HCT116 (cell line): ENCODE data around the gene RHOU. TPM values are rescaled to one million over a fixed set of nuclear protein-coding genes. Genes with fewer than 3 reads are reported as not detected.

ENCODE experiments used
- ATAC-seq: fragments of 200-7000 bp; cut with Tn5 transposase; 2 replicates; pipeline ENCODE4 v1.9.1; 2020; ENCODE audit warnings: mild to moderate bottlenecking, moderate library complexity
- BruUV-seq: library from RNA; stranded (reverse); fragments of 400-500 nt; replicated peaks from 2 replicates; lab custom pipeline; 2021; lab: Mats Ljungman, UMichigan
- CTCF ChIA-PET: fragments of 300-600 bp; sonication (Branson Sonifier 250); formaldehyde crosslinking; loops from one replicate; lab custom pipeline; 2021; ENCODE audit warnings: antibody characterized with exemption; lab: Charles Lee
- POLR2A ChIA-PET: fragments of 300-600, 350-600 bp; sonication (Branson Sonifier 250); formaldehyde crosslinking; loops from one replicate; lab custom pipeline; 2021; ENCODE audit warnings: antibody characterized with exemption; lab: Charles Lee
- RAD21 ChIA-PET, 2 experiments: fragments of 300-600 bp; sonication (Branson Sonifier 250); formaldehyde crosslinking; loops; one replicate each; lab custom pipeline; 2023; ENCODE audit warnings: low total read pairs in 2 of 2; ENCODE audit not compliant: uncharacterized antibody in 2 of 2, unreplicated experiment in 2 of 2, low non-redundant PET in 1 of 2; lab: Charles Lee
- DNase-seq: peaks from one replicate; pipeline ENCODE4 v3.0.0-alpha.2; 2010; ENCODE audit warnings: low read depth, low spot score
- H2AFZ ChIP-seq: fragments of 200-600 bp; shearing (Covaris generic), sonication (generic); 2 replicates; pipeline ENCODE4 v1.6.1; 2017; ENCODE audit warnings: low read depth, mixed run types, mixed read lengths, antibody characterized with exemption, low read length; ENCODE audit not compliant: poor library complexity, severe bottlenecking
- H3K27ac ChIP-seq: 2 replicates; pipeline ENCODE4 v1.5.1; 2012; ENCODE audit warnings: low read depth, low read length
- H3K27me3 ChIP-seq: fragments of 200-600 bp; sonication (generic); 2 replicates; pipeline ENCODE4 v1.6.1; 2016; ENCODE audit warnings: mixed run types, low read length, mixed read lengths; ENCODE audit not compliant: insufficient read depth
- H3K36me3 ChIP-seq, 2 experiments: fragments of 200-500 bp in 1 of 2; fragments of 200-600 bp in 1 of 2; sonication (Bioruptor generic) in 1 of 2; sonication (generic) in 1 of 2; 2 replicates each; pipeline versions ENCODE4 v1.5.1 to v1.6.1; 2014 to 2016; ENCODE audit warnings: low read length in 2 of 2, inconsistent platforms in 1 of 2, mixed read lengths in 1 of 2, mixed run types in 1 of 2; ENCODE audit not compliant: insufficient read depth in 2 of 2, control insufficient read depth in 1 of 2
- H3K4me1 ChIP-seq, 2 experiments: fragments of 200-600 bp in 1 of 2; sonication (generic) in 1 of 2; 2 replicates each; pipeline versions ENCODE4 v1.5.1 to v1.6.1; 2012 to 2017; ENCODE audit warnings: low read length in 2 of 2, inconsistent platforms in 1 of 2, mild to moderate bottlenecking in 1 of 2, mixed read lengths in 1 of 2, mixed run types in 1 of 2, moderate library complexity in 1 of 2; ENCODE audit not compliant: insufficient read depth in 2 of 2, control insufficient read depth in 1 of 2
- H3K4me2 ChIP-seq: fragments of 200-600 bp; sonication (generic); 2 replicates; pipeline ENCODE4 v1.6.1; 2017; ENCODE audit warnings: mixed run types, low read length, mixed read lengths
- H3K4me3 ChIP-seq, 2 experiments: fragments of 200-600 bp in 1 of 2; sonication (generic) in 1 of 2; replicated peaks in 1 of 2; 2 replicates each; pipeline ENCODE4 v1.5.1; 2011 to 2016; ENCODE audit warnings: low read length in 2 of 2, control low read depth in 1 of 2, low read depth in 1 of 2, mild to moderate bottlenecking in 1 of 2, mixed read lengths in 1 of 2, mixed run types in 1 of 2
- H3K79me2 ChIP-seq: fragments of 200-600 bp; sonication (generic); 2 replicates; pipeline ENCODE4 v1.6.1; 2017; ENCODE audit warnings: mild to moderate bottlenecking, mixed run types, low read length, moderate library complexity, mixed read lengths; ENCODE audit not compliant: insufficient read depth
- H3K9ac ChIP-seq: fragments of 200-600 bp; sonication (generic); 2 replicates; pipeline ENCODE4 v1.6.1; 2016; ENCODE audit warnings: low read length, mixed read lengths
- H3K9me2 ChIP-seq: fragments of 200-600 bp; sonication (generic), shearing (Covaris generic); 2 replicates; pipeline ENCODE4 v1.6.1; 2017; ENCODE audit warnings: mixed run types, mild to moderate bottlenecking, moderate library complexity; ENCODE audit not compliant: insufficient read depth
- H3K9me3 ChIP-seq, 2 experiments: fragments of 200-500 bp in 1 of 2; fragments of 200-600 bp in 1 of 2; sonication (Bioruptor generic) in 1 of 2; sonication (generic) in 1 of 2; 2 replicates each; pipeline ENCODE4 v1.6.1; 2014 to 2017; ENCODE audit warnings: low read length in 2 of 2, mixed read lengths in 2 of 2, inconsistent platforms in 1 of 2, low read depth in 1 of 2, mild to moderate bottlenecking in 1 of 2, mixed run types in 1 of 2, moderate library complexity in 1 of 2; ENCODE audit not compliant: control insufficient read depth in 1 of 2, insufficient read depth in 1 of 2
- H4K20me1 ChIP-seq: fragments of 200-600 bp; sonication (generic), shearing (Covaris generic); 2 replicates; pipeline ENCODE4 v1.6.1; 2017; ENCODE audit warnings: mixed run types, mild to moderate bottlenecking, moderate library complexity; ENCODE audit not compliant: insufficient read depth
- CBX3 ChIP-seq: IDR thresholded peaks from 2 replicates; pipeline ENCODE4 v1.6.1; 2012; ENCODE audit warnings: low read depth
- EGR1 ChIP-seq: IDR thresholded peaks from 2 replicates; pipeline ENCODE4 v1.6.1; 2012; ENCODE audit warnings: low read depth
- POLR2AphosphoS5 ChIP-seq: IDR thresholded peaks from 2 replicates; pipeline ENCODE4 v1.6.1; 2011; ENCODE audit warnings: mild to moderate bottlenecking, low read depth, low read length, moderate library complexity
- RAD21 ChIP-seq: IDR thresholded peaks from 2 replicates; pipeline ENCODE4 v1.6.1; 2012; ENCODE audit warnings: low read depth, mild to moderate bottlenecking
- SRF ChIP-seq: IDR thresholded peaks from 2 replicates; pipeline ENCODE4 v1.6.1; 2012; ENCODE audit warnings: low read depth
- TCF7L2 ChIP-seq: IDR thresholded peaks from 2 replicates; pipeline ENCODE4 v1.7.0; 2011; ENCODE audit warnings: borderline replicate concordance, inconsistent platforms; ENCODE audit not compliant: insufficient read depth, insufficient read length; ENCODE audit errors: extremely low read depth
- ZFX ChIP-seq: fragments of 450-650 bp; IDR thresholded peaks from 2 replicates; pipeline ENCODE4 v1.6.1; 2017
- ZNF274 ChIP-seq: fragments of 200-500 bp; sonication (Bioruptor generic); IDR thresholded peaks from 2 replicates; pipeline ENCODE4 v1.6.1; 2014; ENCODE audit warnings: mild to moderate bottlenecking, low read depth, low read length, inconsistent platforms
- intact Hi-C: fragments of 100-400 bp; cut with micrococcal nuclease; formaldehyde crosslinking; loops from 2 replicates; pipeline ENCODE4 v1.10.0; 2022
- total RNA-seq: library from RNA; stranded (reverse); gene quantifications from one replicate; pipeline ENCODE4 v1.2.1, GENCODE V29; 2021; ENCODE audit not compliant: unreplicated experiment

RHOU gene
- total RNA-seq, 1 experiment from 2014 or later = 4.0 TPM

DNA sequence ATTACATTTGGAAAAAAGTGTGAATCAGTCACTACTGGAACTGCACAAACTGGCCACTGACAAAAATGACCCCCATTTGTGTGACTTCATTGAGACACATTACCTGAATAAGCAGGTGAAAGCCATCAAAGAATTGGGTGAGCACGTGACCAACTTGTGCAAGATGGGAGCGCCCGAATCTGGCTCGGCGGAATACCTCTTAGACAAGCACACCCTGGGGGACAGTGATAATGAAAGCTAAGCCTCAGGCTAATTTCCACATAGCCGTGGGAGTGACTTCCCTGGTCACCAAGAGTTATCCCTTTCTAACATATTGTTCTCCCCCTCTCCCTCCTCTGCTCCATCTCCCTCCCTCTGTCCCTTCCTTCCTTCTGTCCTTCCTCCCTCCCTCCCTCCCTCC is 47.7 kb upstream of the RHOU start:
- Histone ChIP-seq H3K9me3 (no peaks in the 10 kb centered on the region), H4K20me1 (no peaks in the 10 kb centered on the region), H3K4me3 (no peak overlapping the region), H3K36me3 (no peaks in the 10 kb centered on the region), H3K4me1 (no peaks in the 10 kb centered on the region), H3K27me3 (peaks cover 6% of the 10 kb centered on the region; the same call in 1 of the 2 replicates), H2AFZ (no peak overlapping the region), H3K79me2 (no peaks in the 10 kb centered on the region), H3K27ac (no peak overlapping the region), H3K9me2 (no peaks in the 10 kb centered on the region), H3K9ac (no peak overlapping the region), H3K4me2 (no peak overlapping the region)
- ChIA-PET CTCF (interaction anchor here (0.5 to 0.6 kb wide), 2 partner anchors 47 to 495 kb away, joined by 3 to 4 read pairs; no protein-coding TSS in a partner anchor), RAD21 (interaction anchor here in 1 of 2 experiments (0.6 kb wide), 1 partner anchor 11 kb away, joined by 4 read pairs; no protein-coding TSS in a partner anchor), POLR2A (no interaction called here)
- intact Hi-C loops = no loop called here
- no TSS peak for BruUV-seq
- TF ChIP-seq ZNF274 (no peak), TCF7L2 (no peak), RAD21 (no peak), ZFX (no peak), POLR2AphosphoS5 (no peak), EGR1 (no peak), SRF (no peak), CBX3 (no peak)
- DNase-seq (no peak), ATAC-seq (no peak)

GRCh38 chr1:228689255-228689654 is 46.0 kb upstream of the RHOU start:
- H3K79me2 ChIP-seq = no peaks in the 10 kb centered on the region
- no peak overlapping the region for H3K9ac ChIP-seq
- no peak for ATAC-seq
- H3K4me1 ChIP-seq = no peaks in the 10 kb centered on the region
- ChIA-PET CTCF (no interaction called here), POLR2A (no interaction called here), RAD21 (no interaction called here)
- no peaks in the 10 kb centered on the region for H4K20me1 ChIP-seq
- no peaks in the 10 kb centered on the region for H3K36me3 ChIP-seq
- H3K4me2 ChIP-seq = no peak overlapping the region
- BruUV-seq = no TSS peak
- intact Hi-C loops = no loop called here
- H3K9me2 ChIP-seq = no peaks in the 10 kb centered on the region
- H3K4me3 ChIP-seq = no peak overlapping the region
- H3K27ac ChIP-seq = no peak overlapping the region
- no peak for DNase-seq
- TF ChIP-seq CBX3 = no peak
- peaks cover 6% of the 10 kb centered on the region; the same call in 1 of the 2 replicates for H3K27me3 ChIP-seq
- no peak overlapping the region for H2AFZ ChIP-seq
- H3K9me3 ChIP-seq = no peaks in the 10 kb centered on the region
